ENCODE data around the gene GALNT17.

GALNT17 gene

GRCh38 chr7:71650653-71651337 lies 518.9 kb downstream of the GALNT17 start:
- TF ChIP-seq Cebpa-rat (IDR thresholded peaks at IDR 0.05) = no peak
- no peak overlapping the region for H3K4me2 ChIP-seq

GRCh38 chr7:71652510-71652909 lies 520.6 kb downstream of the GALNT17 start:
- Histone ChIP-seq H3K9ac (no peak overlapping the region), H3K36me3 (no peaks in the 10 kb centered on the region), H4K20me1 (no peaks in the 10 kb centered on the region), H3K9me3 (replicated peaks in 1 of 11) (peaks cover 13 to 27% (median 18%) of the 10 kb centered on the region in 11 experiments; a peak in 21 of 22 replicates), H3K27ac (no peak overlapping the region), H3K4me3 (no peak overlapping the region), H3K4me2 (no peak overlapping the region), H3K4me1 (no peaks in the 10 kb centered on the region; a peak in 1 of 20 replicates), H3K27me3 (no peaks in the 10 kb centered on the region)
- no peak for TF ChIP-seq Cebpa-rat (IDR thresholded peaks at IDR 0.05)

More at GRCh38 chr7:71650653-71651337, 518.9 kb downstream of the GALNT17 start:
- Histone ChIP-seq H3K9me3 (replicated peaks in 1 of 11) (peaks cover 18 to 35% (median 22%) of the 10 kb centered on the region in 11 experiments), H4K20me1 (no peaks in the 10 kb centered on the region), H3K36me3 (no peaks in the 10 kb centered on the region), H3K27me3 (no peaks in the 10 kb centered on the region), H3K27ac (no peak overlapping the region), H3K4me3 (no peak overlapping the region), H3K4me1 (no peaks in the 10 kb centered on the region; a peak in 1 of 20 replicates), H3K9ac (no peak overlapping the region)

- Histone ChIP-seq H4K20me1 (no peaks in the 10 kb centered on the region), H3K27ac (no peak overlapping the region), H3K9me3 (replicated peaks in 1 of 11) (no peaks in the 10 kb centered on the region; a peak in 1 of 22 replicates), H3K9ac (no peak overlapping the region), H3K4me2 (no peak overlapping the region), H3K4me3 (no peak overlapping the region), H3K36me3 (no peaks in the 10 kb centered on the region), H3K27me3 (no peaks in the 10 kb centered on the region), H3K4me1 (no peaks in the 10 kb centered on the region; a peak in 1 of 20 replicates)
- no peak for TF ChIP-seq Cebpa-rat (IDR thresholded peaks at IDR 0.05)
Observed at GRCh38 chr7:71657386-71657785, 525.4 kb downstream of the GALNT17 start.

GRCh38 chr7:71659622-71660021 lies 527.7 kb downstream of the GALNT17 start:
- peaks cover 0 to 11% (median 0%) of the 10 kb centered on the region in 11 experiments; a peak in 6 of 22 replicates for H3K9me3 ChIP-seq (replicated peaks in 1 of 11)

GRCh38 chr7:71661671-71662224 lies 529.8 kb downstream of the GALNT17 start:
- H3K27me3 ChIP-seq = no peaks in the 10 kb centered on the region
- H3K9ac ChIP-seq = no peak overlapping the region
- H4K20me1 ChIP-seq = no peaks in the 10 kb centered on the region
- 0 out of 22 replicates have a peak overlapping the region, but pooled peaks of 1 of the 11 experiments have one; percentile 15 for H3K4me2 ChIP-seq
- H3K4me1 ChIP-seq = no peaks in the 10 kb centered on the region; a peak in 1 of 20 replicates
- no peak for TF ChIP-seq Cebpa-rat (IDR thresholded peaks at IDR 0.05)
- no peak overlapping the region for H3K4me3 ChIP-seq
- H3K36me3 ChIP-seq = no peaks in the 10 kb centered on the region
- no peak overlapping the region for H3K27ac ChIP-seq
- H3K9me3 ChIP-seq (replicated peaks in 1 of 11) = peaks cover 0 to 15% (median 0%) of the 10 kb centered on the region in 11 experiments; a peak in 6 of 22 replicates

More at GRCh38 chr7:71659622-71660021, 527.7 kb downstream of the GALNT17 start:
- H3K27ac ChIP-seq = no peak overlapping the region
- no peak overlapping the region for H3K4me3 ChIP-seq
- H3K27me3 ChIP-seq = no peaks in the 10 kb centered on the region
- H3K9ac ChIP-seq = no peak overlapping the region
- H3K4me2 ChIP-seq = no peak overlapping the region
- no peaks in the 10 kb centered on the region for H3K36me3 ChIP-seq
- H4K20me1 ChIP-seq = no peaks in the 10 kb centered on the region
- no peaks in the 10 kb centered on the region; a peak in 1 of 20 replicates for H3K4me1 ChIP-seq
- TF ChIP-seq Cebpa-rat (IDR thresholded peaks at IDR 0.05) = no peak

GRCh38 chr7:71665716-71666115 lies 533.8 kb downstream of the GALNT17 start:
- H3K9me3 ChIP-seq (replicated peaks in 1 of 11) = peaks cover 0 to 15% (median 0%) of the 10 kb centered on the region in 11 experiments; a peak in 6 of 22 replicates
- no peaks in the 10 kb centered on the region for H4K20me1 ChIP-seq
- H3K4me2 ChIP-seq = no peak overlapping the region
- no peak overlapping the region for H3K9ac ChIP-seq
- no peak for TF ChIP-seq Cebpa-rat (IDR thresholded peaks at IDR 0.05)
- H3K27me3 ChIP-seq = no peaks in the 10 kb centered on the region
- no peaks in the 10 kb centered on the region for H3K36me3 ChIP-seq
- no peak overlapping the region for H3K27ac ChIP-seq
- H3K4me3 ChIP-seq = no peak overlapping the region
- H3K4me1 ChIP-seq = no peaks in the 10 kb centered on the region; a peak in 1 of 20 replicates

GRCh38 chr7:71668572-71668971 lies 536.6 kb downstream of the GALNT17 start:
- Histone ChIP-seq H4K20me1 (no peaks in the 10 kb centered on the region), H3K9ac (no peak overlapping the region), H3K9me3 (replicated peaks in 1 of 11) (peaks cover 0 to 8% (median 0%) of the 10 kb centered on the region in 11 experiments; a peak in 4 of 22 replicates), H3K27me3 (no peaks in the 10 kb centered on the region), H3K4me2 (no peak overlapping the region), H3K27ac (no peak overlapping the region), H3K4me3 (no peak overlapping the region), H3K4me1 (no peaks in the 10 kb centered on the region), H3K36me3 (no peaks in the 10 kb centered on the region)
- no peak for TF ChIP-seq Cebpa-rat (IDR thresholded peaks at IDR 0.05)

GRCh38 chr7:71679480-71679879 lies 547.5 kb downstream of the GALNT17 start:
- Histone ChIP-seq H3K9ac (no peak overlapping the region), H3K4me1 (no peaks in the 10 kb centered on the region), H3K9me3 (replicated peaks in 1 of 11) (peaks cover 0 to 12% (median 7%) of the 10 kb centered on the region in 11 experiments; a peak in 12 of 22 replicates), H4K20me1 (no peaks in the 10 kb centered on the region), H3K4me2 (no peak overlapping the region), H3K36me3 (no peaks in the 10 kb centered on the region), H3K27ac (no peak overlapping the region), H3K27me3 (no peaks in the 10 kb centered on the region), H3K4me3 (no peak overlapping the region)
- TF ChIP-seq Cebpa-rat (IDR thresholded peaks at IDR 0.05) = no peak

- H3K27me3 ChIP-seq = no peaks in the 10 kb centered on the region
- H3K36me3 ChIP-seq = no peaks in the 10 kb centered on the region
- no peak for TF ChIP-seq Cebpa-rat (IDR thresholded peaks at IDR 0.05)
- no peak overlapping the region for H3K4me3 ChIP-seq
- no peak overlapping the region for H3K27ac ChIP-seq
- H3K9me3 ChIP-seq (replicated peaks in 1 of 11) = peaks cover 0 to 12% (median 7%) of the 10 kb centered on the region in 11 experiments; a peak in 12 of 22 replicates
- no peak overlapping the region for H3K9ac ChIP-seq
- H3K4me1 ChIP-seq = no peaks in the 10 kb centered on the region
- H4K20me1 ChIP-seq = no peaks in the 10 kb centered on the region
- no peak overlapping the region for H3K4me2 ChIP-seq
Observed at GRCh38 chr7:71682181-71682580, 550.2 kb downstream of the GALNT17 start.

All from BLaER1 treated with 17β-estradiol and CSF1 and Interleukin-3, amounts not matched to agents 10 nM and 100 nM (cell line).